ENCODE data around the gene DPP6.

Gene DPP6

DNA sequence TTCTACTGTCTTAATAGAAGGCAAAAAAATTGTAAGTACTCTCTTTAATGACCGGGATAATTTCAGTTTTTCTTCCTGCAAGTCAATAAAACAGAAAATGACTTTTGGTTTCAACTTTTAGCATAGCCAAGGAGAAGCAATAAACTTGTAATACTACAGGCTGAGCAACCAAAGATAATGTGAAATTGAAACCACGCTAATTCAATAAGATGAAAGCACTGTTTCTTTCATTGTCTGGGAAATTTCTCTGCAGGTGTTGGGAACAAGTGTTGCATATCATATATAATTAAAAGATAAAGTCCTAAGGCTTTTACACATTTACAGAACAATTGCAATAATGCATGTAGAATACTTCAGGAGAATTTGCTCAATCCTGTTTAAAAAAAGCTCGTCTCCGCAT, 488.4 kb downstream of the DPP6 start:
- H3K4me1 ChIP-seq (ENCODE audit: control insufficient read depth, insufficient read depth, low read length), result no peaks in the 10 kb centered on the region
- no peaks in the 10 kb centered on the region for H3K27me3 ChIP-seq (ENCODE audit: control insufficient read depth, insufficient read depth, low read length)
- H3K9me3 ChIP-seq (ENCODE audit: control insufficient read depth, insufficient read depth, low read length), result no peaks in the 10 kb centered on the region
- no peaks in the 10 kb centered on the region for H3K36me3 ChIP-seq (ENCODE audit: control insufficient read depth, insufficient read depth, low read length)
- H3K9ac ChIP-seq (ENCODE audit: low read depth, low read length), result no peak overlapping the region
- H3K27ac ChIP-seq (ENCODE audit: low read depth, low read length), result no peak overlapping the region
- no peak overlapping the region for H3K4me3 ChIP-seq (ENCODE audit: low read depth, low read length)

GRCh38 chr7:154541606-154542005, 489.4 kb downstream of the DPP6 start:
- Histone ChIP-seq H3K9me3 (ENCODE audit: control insufficient read depth, insufficient read depth, low read length) (no peaks in the 10 kb centered on the region), H3K9ac (ENCODE audit: low read depth, low read length) (no peak overlapping the region), H3K27ac (ENCODE audit: low read depth, low read length) (no peak overlapping the region), H3K27me3 (ENCODE audit: control insufficient read depth, insufficient read depth, low read length) (no peaks in the 10 kb centered on the region), H3K36me3 (ENCODE audit: control insufficient read depth, insufficient read depth, low read length) (no peaks in the 10 kb centered on the region), H3K4me3 (ENCODE audit: low read depth, low read length) (no peak overlapping the region), H3K4me1 (ENCODE audit: control insufficient read depth, insufficient read depth, low read length) (no peaks in the 10 kb centered on the region; the same call in 1 of the 2 replicates)

DNA sequence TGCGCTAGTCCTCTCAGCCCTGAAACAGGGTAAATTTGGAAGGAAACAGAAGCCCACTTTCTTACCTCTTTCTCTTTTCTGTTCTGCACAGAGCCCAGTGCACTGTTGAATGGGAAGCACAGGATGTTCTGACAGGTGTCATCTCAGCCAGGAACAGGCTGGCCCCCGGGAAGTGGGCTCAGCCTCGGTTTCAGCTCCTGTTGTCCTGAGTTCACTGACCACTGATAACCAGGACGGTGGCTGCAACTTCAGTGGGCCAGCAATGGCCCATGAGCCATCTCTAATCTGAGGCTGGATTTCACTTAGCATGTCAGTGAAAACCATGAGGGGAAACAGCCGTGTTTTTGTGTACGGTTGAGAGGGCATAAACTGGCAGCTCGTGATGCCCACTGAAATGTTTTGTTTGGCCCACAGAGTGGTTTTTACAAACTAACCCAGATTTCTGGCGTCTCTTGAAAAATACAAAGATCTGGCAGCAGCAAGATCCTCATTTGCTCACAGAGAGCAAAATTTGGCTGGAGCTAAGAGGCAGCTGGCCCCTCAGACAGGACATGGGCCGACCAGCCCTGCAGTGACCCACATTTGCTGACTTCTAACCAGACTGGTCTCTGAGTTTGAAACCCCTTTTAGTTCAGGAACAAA, 494.9 kb downstream of the DPP6 start:
- no peaks in the 10 kb centered on the region for H3K27me3 ChIP-seq (ENCODE audit: control insufficient read depth, insufficient read depth, low read length)
- no peaks in the 10 kb centered on the region for H3K36me3 ChIP-seq (ENCODE audit: control insufficient read depth, insufficient read depth, low read length)
- H3K9me3 ChIP-seq (ENCODE audit: control insufficient read depth, insufficient read depth, low read length), result no peaks in the 10 kb centered on the region
- H3K9ac ChIP-seq (ENCODE audit: low read depth, low read length), result no peak overlapping the region
- H3K4me3 ChIP-seq (ENCODE audit: low read depth, low read length), result no peak overlapping the region
- peaks cover 8% of the 10 kb centered on the region; the same call in 1 of the 2 replicates for H3K4me1 ChIP-seq (ENCODE audit: control insufficient read depth, insufficient read depth, low read length)
- H3K27ac ChIP-seq (ENCODE audit: low read depth, low read length), result no peak overlapping the region

DNA sequence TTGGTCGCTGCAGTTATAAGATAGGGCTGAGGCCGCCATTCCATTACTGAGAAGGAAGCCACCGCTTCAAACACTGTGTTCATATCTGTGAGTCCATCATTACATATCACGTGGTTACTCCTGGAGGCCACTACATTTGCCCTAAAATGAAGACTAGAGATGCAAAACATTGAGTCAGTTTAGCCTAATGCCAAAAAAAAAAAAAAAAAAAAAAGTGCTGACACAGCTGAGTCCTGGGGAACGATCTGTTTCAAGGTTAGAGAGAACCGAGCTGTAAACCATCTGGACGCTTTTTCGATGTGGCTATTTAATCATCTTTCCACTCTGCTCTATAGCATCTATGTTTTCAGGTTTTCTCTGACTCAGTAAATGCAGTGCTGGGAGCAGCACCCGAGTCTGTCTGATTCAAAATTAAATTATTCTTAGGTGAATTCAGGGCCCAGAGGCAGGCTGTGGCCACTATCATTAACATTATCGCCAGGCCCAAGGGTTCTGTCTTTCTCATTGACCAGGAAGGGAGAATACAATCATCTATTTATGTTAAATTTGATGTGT, 501.6 kb downstream of the DPP6 start:
- Histone ChIP-seq H3K9me3 (ENCODE audit: control insufficient read depth, insufficient read depth, low read length) (no peaks in the 10 kb centered on the region), H3K4me3 (ENCODE audit: low read depth, low read length) (no peak overlapping the region), H3K27ac (ENCODE audit: low read depth, low read length) (no peak overlapping the region), H3K4me1 (ENCODE audit: control insufficient read depth, insufficient read depth, low read length) (peaks cover 8% of the 10 kb centered on the region; the same call in 1 of the 2 replicates), H3K36me3 (ENCODE audit: control insufficient read depth, insufficient read depth, low read length) (no peaks in the 10 kb centered on the region), H3K9ac (ENCODE audit: low read depth, low read length) (no peak overlapping the region), H3K27me3 (ENCODE audit: control insufficient read depth, insufficient read depth, low read length) (no peaks in the 10 kb centered on the region)

DNA sequence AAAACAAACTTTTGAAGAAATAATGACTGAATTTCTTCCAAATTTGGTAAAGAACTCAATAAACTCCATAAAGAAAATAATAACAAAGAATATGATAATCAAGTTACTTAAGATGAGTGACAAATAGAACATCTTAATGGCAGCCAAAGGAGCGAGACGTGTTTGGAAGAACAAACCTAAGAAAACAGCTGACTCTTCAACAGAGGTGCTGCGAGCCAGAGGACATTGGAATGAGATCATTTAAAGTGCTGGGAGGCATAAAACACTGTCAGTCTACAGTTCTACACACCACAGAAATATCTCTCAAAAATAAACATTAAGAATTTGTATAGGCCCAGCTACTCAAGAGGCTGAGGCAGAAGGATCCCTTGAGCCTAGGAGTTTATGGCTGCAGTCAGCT, 507.3 kb downstream of the DPP6 start:
- Histone ChIP-seq H3K9ac (ENCODE audit: low read depth, low read length) (no peak overlapping the region), H3K36me3 (ENCODE audit: control insufficient read depth, insufficient read depth, low read length) (no peaks in the 10 kb centered on the region), H3K27ac (ENCODE audit: low read depth, low read length) (no peak overlapping the region), H3K9me3 (ENCODE audit: control insufficient read depth, insufficient read depth, low read length) (no peaks in the 10 kb centered on the region), H3K4me3 (ENCODE audit: low read depth, low read length) (no peak overlapping the region), H3K4me1 (ENCODE audit: control insufficient read depth, insufficient read depth, low read length) (no peaks in the 10 kb centered on the region), H3K27me3 (ENCODE audit: control insufficient read depth, insufficient read depth, low read length) (no peaks in the 10 kb centered on the region)

DNA sequence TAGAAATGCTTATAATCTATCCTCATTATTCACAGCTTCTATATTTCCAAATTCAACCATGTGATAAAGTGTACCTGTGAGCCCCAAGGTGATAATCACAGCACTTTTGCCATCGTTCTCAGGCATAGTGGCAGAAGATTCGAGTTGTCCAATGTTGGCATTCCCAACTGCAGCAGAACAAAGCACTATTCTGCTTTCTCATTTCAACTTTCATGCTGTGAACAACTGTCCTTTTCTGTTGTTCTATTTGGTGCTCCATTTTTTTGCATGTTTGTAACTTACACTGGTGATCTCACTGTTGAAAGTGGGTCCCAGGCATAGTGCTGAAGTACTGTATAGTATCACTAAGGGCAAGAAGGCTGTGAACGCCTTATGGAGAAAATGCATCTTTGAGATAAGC, 512.5 kb downstream of the DPP6 start:
- Histone ChIP-seq H3K9me3 (ENCODE audit: control insufficient read depth, insufficient read depth, low read length) (no peaks in the 10 kb centered on the region), H3K27ac (ENCODE audit: low read depth, low read length) (no peak overlapping the region)

GRCh38 chr7:154566877-154567276, 514.7 kb downstream of the DPP6 start:
- H3K9me3 ChIP-seq (ENCODE audit: control insufficient read depth, insufficient read depth, low read length), result no peaks in the 10 kb centered on the region
- H3K36me3 ChIP-seq (ENCODE audit: control insufficient read depth, insufficient read depth, low read length), result no peaks in the 10 kb centered on the region
- H3K4me3 ChIP-seq (ENCODE audit: low read depth, low read length), result no peak overlapping the region
- no peaks in the 10 kb centered on the region for H3K27me3 ChIP-seq (ENCODE audit: control insufficient read depth, insufficient read depth, low read length)
- no peak overlapping the region for H3K9ac ChIP-seq (ENCODE audit: low read depth, low read length)
- H3K27ac ChIP-seq (ENCODE audit: low read depth, low read length), result no peak overlapping the region
- no peaks in the 10 kb centered on the region for H3K4me1 ChIP-seq (ENCODE audit: control insufficient read depth, insufficient read depth, low read length)

More for the DNA sequence above, 512.5 kb downstream of the DPP6 start:
- H3K9ac ChIP-seq (ENCODE audit: low read depth, low read length), result no peak overlapping the region
- no peaks in the 10 kb centered on the region for H3K27me3 ChIP-seq (ENCODE audit: control insufficient read depth, insufficient read depth, low read length)
- H3K36me3 ChIP-seq (ENCODE audit: control insufficient read depth, insufficient read depth, low read length), result no peaks in the 10 kb centered on the region
- H3K4me3 ChIP-seq (ENCODE audit: low read depth, low read length), result no peak overlapping the region
- no peaks in the 10 kb centered on the region for H3K4me1 ChIP-seq (ENCODE audit: control insufficient read depth, insufficient read depth, low read length)

DNA sequence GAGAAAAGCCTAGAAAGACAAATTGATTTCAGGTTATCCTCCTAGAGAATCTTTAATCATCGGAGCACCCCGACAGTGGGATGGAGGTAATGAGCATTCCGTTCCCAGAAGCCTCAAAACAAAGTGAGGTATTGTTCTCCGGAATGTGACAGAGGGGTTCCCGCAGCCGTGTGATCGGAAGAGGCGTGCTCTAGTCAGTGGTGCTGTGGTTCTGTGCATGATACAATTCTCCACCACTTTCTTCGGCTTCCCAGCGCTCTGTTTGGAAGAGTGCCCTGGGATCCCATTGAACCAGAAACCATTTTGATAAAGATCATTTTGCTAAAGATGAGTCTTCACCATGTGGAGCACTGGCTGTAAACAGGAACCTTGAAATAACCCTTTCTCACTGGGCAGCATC, 516.1 kb downstream of the DPP6 start:
- Histone ChIP-seq H3K36me3 (ENCODE audit: control insufficient read depth, insufficient read depth, low read length) (no peaks in the 10 kb centered on the region), H3K9me3 (ENCODE audit: control insufficient read depth, insufficient read depth, low read length) (no peaks in the 10 kb centered on the region), H3K27ac (ENCODE audit: low read depth, low read length) (no peak overlapping the region), H3K9ac (ENCODE audit: low read depth, low read length) (no peak overlapping the region), H3K27me3 (ENCODE audit: control insufficient read depth, insufficient read depth, low read length) (no peaks in the 10 kb centered on the region), H3K4me1 (ENCODE audit: control insufficient read depth, insufficient read depth, low read length) (no peaks in the 10 kb centered on the region), H3K4me3 (ENCODE audit: low read depth, low read length) (no peak overlapping the region)

- Histone ChIP-seq H3K9me3 (ENCODE audit: control insufficient read depth, insufficient read depth, low read length) (peaks cover 8% of the 10 kb centered on the region; the same call in 1 of the 2 replicates), H3K27me3 (ENCODE audit: control insufficient read depth, insufficient read depth, low read length) (no peaks in the 10 kb centered on the region), H3K4me1 (ENCODE audit: control insufficient read depth, insufficient read depth, low read length) (no peaks in the 10 kb centered on the region), H3K27ac (ENCODE audit: low read depth, low read length) (no peak overlapping the region), H3K9ac (ENCODE audit: low read depth, low read length) (no peak overlapping the region), H3K4me3 (ENCODE audit: low read depth, low read length) (no peak overlapping the region), H3K36me3 (ENCODE audit: control insufficient read depth, insufficient read depth, low read length) (no peaks in the 10 kb centered on the region)
Observed at GRCh38 chr7:154569916-154570315, 517.7 kb downstream of the DPP6 start.

- no peak overlapping the region for H3K9ac ChIP-seq (ENCODE audit: low read depth, low read length)
- no peaks in the 10 kb centered on the region for H3K4me1 ChIP-seq (ENCODE audit: control insufficient read depth, insufficient read depth, low read length)
- no peak overlapping the region for H3K4me3 ChIP-seq (ENCODE audit: low read depth, low read length)
- no peaks in the 10 kb centered on the region for H3K36me3 ChIP-seq (ENCODE audit: control insufficient read depth, insufficient read depth, low read length)
- no peak overlapping the region for H3K27ac ChIP-seq (ENCODE audit: low read depth, low read length)
- peaks cover 8% of the 10 kb centered on the region; the same call in 1 of the 2 replicates for H3K9me3 ChIP-seq (ENCODE audit: control insufficient read depth, insufficient read depth, low read length)
- H3K27me3 ChIP-seq (ENCODE audit: control insufficient read depth, insufficient read depth, low read length), result no peaks in the 10 kb centered on the region
Observed at GRCh38 chr7:154571772-154572171, 519.6 kb downstream of the DPP6 start.

DNA sequence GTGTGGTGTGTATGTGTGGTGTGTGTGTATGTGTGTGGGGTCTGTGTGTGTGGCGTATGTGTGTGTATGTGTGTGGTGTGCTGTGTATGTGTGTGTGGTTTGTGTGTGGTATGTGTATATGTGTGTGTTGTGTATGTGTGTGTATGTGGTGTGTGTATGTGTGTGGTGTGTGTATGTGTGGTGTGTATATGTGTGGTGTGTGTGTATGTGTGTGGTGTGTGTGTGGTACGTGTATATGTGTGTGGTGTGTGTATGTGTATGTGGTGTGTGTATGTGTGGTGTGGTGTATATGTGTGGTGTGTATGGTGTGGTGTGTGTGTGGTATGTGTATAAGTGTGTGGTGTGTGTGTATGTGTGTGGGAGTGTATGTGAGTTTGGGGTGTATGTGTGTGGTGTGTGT, 522.0 kb downstream of the DPP6 start:
- Histone ChIP-seq H3K9ac (ENCODE audit: low read depth, low read length) (no peak overlapping the region), H3K27me3 (ENCODE audit: control insufficient read depth, insufficient read depth, low read length) (no peaks in the 10 kb centered on the region)

More for the DNA sequence above, 522.0 kb downstream of the DPP6 start:
- H3K4me1 ChIP-seq (ENCODE audit: control insufficient read depth, insufficient read depth, low read length), result no peaks in the 10 kb centered on the region
- no peak overlapping the region for H3K27ac ChIP-seq (ENCODE audit: low read depth, low read length)
- no peak overlapping the region; the same call in 1 of the 2 replicates for H3K4me3 ChIP-seq (ENCODE audit: low read depth, low read length)
- peaks cover 8% of the 10 kb centered on the region; the same call in 1 of the 2 replicates for H3K9me3 ChIP-seq (ENCODE audit: control insufficient read depth, insufficient read depth, low read length)
- H3K36me3 ChIP-seq (ENCODE audit: control insufficient read depth, insufficient read depth, low read length), result no peaks in the 10 kb centered on the region
